ENCODE data around the gene PIK3CB. TPM values are rescaled to one million over a fixed set of nuclear protein-coding genes. Genes with fewer than 3 reads are reported as not detected.
"Not testable (repeated sequence)": the region's sequence is repeated elsewhere in the genome, so short reads cannot be mapped to it uniquely, and the experiment has no call there.

Gene PIK3CB
- total RNA-seq, 1 experiment from 2014 or later = 29.7 TPM

GRCh38 chr3:138845771-138846173 lies 11.0 kb upstream of the PIK3CB start:
- Histone ChIP-seq H3K36me3 (ENCODE audit: control insufficient read depth, insufficient read depth, low read length) (no peaks in the 10 kb centered on the region), H3K4me3 (ENCODE audit: low read depth, low read length) (no peak overlapping the region), H3K9me3 (no peaks in the 10 kb centered on the region; the same call in 1 of the 2 replicates), H3K27me3 (replicated peaks; ENCODE audit: control insufficient read depth, insufficient read depth, low read length) (no peaks in the 10 kb centered on the region), H3K4me1 (peaks cover 20% of the 10 kb centered on the region)
- BruUV-seq (replicated peaks) = no TSS peak
- Mint-ChIP-seq H3K36me3 (ENCODE audit: insufficient read depth, unreplicated experiment) (no peaks in the 10 kb centered on the region), H3K27ac (ENCODE audit: unreplicated experiment) (no peak overlapping the region), H3K4me1 (ENCODE audit: low read depth, unreplicated experiment) (peaks cover 7% of the 10 kb centered on the region), H3K9me3 (ENCODE audit: unreplicated experiment) (no peaks in the 10 kb centered on the region), H3K4me3 (ENCODE audit: unreplicated experiment) (no peak overlapping the region), H3K27me3 (ENCODE audit: insufficient read depth, unreplicated experiment) (no peaks in the 10 kb centered on the region)
- peak in 1 of 2 experiments; percentile 12 for DNase-seq
- intact Hi-C loops (cut with micrococcal nuclease; ENCODE audit: unreplicated experiment) = no loop called here
- CTCF ChIA-PET = interaction anchor here (1.0 kb wide), 1 partner anchor 70 kb away, joined by 3 read pairs; no protein-coding TSS in a partner anchor
- POLR2A ChIA-PET = interaction anchor here (0.9 kb wide), 1 partner anchor 18 kb away, joined by 3 read pairs; no protein-coding TSS in a partner anchor
- TF ChIP-seq, protein P1, sequence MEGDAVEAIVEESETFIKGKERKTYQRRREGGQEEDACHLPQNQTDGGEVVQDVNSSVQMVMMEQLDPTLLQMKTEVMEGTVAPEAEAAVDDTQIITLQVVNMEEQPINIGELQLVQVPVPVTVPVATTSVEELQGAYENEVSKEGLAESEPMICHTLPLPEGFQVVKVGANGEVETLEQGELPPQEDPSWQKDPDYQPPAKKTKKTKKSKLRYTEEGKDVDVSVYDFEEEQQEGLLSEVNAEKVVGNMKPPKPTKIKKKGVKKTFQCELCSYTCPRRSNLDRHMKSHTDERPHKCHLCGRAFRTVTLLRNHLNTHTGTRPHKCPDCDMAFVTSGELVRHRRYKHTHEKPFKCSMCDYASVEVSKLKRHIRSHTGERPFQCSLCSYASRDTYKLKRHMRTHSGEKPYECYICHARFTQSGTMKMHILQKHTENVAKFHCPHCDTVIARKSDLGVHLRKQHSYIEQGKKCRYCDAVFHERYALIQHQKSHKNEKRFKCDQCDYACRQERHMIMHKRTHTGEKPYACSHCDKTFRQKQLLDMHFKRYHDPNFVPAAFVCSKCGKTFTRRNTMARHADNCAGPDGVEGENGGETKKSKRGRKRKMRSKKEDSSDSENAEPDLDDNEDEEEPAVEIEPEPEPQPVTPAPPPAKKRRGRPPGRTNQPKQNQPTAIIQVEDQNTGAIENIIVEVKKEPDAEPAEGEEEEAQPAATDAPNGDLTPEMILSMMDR (IDR thresholded peaks at IDR 0.05; ENCODE audit: insufficient read depth in 1 of 2, low read depth in 1 of 2, low read length in 1 of 2, severe bottlenecking in 1 of 2, unreplicated experiment in 1 of 2) = no peak

DNA sequence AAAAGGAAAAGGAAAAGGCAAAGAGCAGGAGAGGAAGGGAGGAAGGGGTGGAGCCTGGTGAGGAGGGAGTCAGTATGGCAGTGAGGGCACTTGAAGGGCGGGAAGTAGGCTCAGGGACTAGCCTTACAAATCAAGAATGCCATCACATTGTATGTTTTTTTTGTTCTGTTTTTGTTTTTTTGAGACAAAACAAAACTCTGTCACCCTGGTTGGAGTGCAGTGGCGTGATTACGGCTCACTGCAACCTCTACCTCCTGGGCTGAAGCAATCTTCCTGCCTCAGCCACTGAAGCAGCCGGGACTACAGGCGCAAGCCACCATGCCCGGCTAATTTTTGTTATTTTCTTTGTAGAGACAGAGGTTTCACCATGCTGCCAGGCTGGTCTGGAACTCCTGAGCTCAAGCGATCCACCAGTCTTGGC lies 10.5 kb upstream of the PIK3CB start:
- POLR2A ChIA-PET = no interaction called here
- Histone ChIP-seq H3K36me3 (ENCODE audit: control insufficient read depth, insufficient read depth, low read length) (no peaks in the 10 kb centered on the region), H3K4me1 (peaks cover 20% of the 10 kb centered on the region), H3K27me3 (replicated peaks; ENCODE audit: control insufficient read depth, insufficient read depth, low read length) (no peaks in the 10 kb centered on the region), H3K9me3 (no peaks in the 10 kb centered on the region; the same call in 1 of the 2 replicates), H3K4me3 (ENCODE audit: low read depth, low read length) (no peak overlapping the region)
- intact Hi-C loops (cut with micrococcal nuclease; ENCODE audit: unreplicated experiment) = no loop called here
- peaks cover 7% of the 10 kb centered on the region for H3K4me1 Mint-ChIP-seq (ENCODE audit: low read depth, unreplicated experiment)
- H3K36me3 Mint-ChIP-seq (ENCODE audit: insufficient read depth, unreplicated experiment) = no peaks in the 10 kb centered on the region
- no peaks in the 10 kb centered on the region for H3K27me3 Mint-ChIP-seq (ENCODE audit: insufficient read depth, unreplicated experiment)
- TF ChIP-seq, protein P1 (IDR thresholded peaks at IDR 0.05; ENCODE audit: insufficient read depth in 1 of 2, low read depth in 1 of 2, low read length in 1 of 2, severe bottlenecking in 1 of 2, unreplicated experiment in 1 of 2) = no peak
- no TSS peak for BruUV-seq (replicated peaks)
- no peaks in the 10 kb centered on the region for H3K9me3 Mint-ChIP-seq (ENCODE audit: unreplicated experiment)
- H3K4me3 Mint-ChIP-seq (ENCODE audit: unreplicated experiment) = no peak overlapping the region
- H3K27ac Mint-ChIP-seq (ENCODE audit: unreplicated experiment) = no peak overlapping the region
- CTCF ChIA-PET = interaction anchor here (1.0 kb wide), 1 partner anchor 70 kb away, joined by 3 read pairs; no protein-coding TSS in a partner anchor
- no peak for DNase-seq

DNA sequence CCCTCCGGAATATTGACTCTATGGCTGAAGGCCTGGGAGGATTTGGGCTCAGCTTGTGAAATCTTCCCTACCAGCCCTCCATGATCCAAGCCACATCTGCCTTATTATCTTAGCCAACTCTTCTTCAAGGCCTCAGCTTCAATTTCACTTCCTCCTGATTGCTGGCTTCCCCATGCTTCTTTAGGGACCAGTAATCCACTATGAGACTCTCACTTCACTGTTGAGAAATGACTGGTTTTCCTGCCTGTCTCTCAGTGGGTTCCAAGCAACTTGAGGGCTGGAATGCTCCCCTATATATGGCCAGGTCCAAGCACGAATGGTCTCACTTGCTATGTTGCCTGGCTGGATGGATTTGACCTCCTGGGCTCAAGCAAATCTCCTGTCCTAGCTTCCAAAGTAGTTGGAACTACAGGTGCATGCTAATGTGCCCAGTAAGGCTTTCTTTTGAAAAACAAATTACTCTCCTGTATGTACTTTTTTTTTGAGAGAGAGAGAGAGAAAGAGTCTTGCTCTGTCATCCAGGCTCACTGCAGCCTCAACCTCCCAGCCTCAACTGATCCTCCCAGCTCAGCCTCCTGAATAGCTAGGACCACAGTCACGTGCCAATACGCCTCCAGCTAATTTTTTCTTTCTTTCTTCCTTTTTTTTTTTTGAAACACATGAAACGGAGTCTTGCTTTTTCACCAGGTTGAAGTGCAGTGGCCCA lies 7.9 kb upstream of the PIK3CB start:
- no peaks in the 10 kb centered on the region for H3K36me3 ChIP-seq (ENCODE audit: control insufficient read depth, insufficient read depth, low read length)
- no peak for DNase-seq
- ChIA-PET POLR2A (interaction anchor here (0.6 to 1.2 kb wide), 2 partner anchors 12 to 73 kb away, joined by 3 to 10 read pairs; no protein-coding TSS in a partner anchor), CTCF (interaction anchor here (0.5 to 1.3 kb wide), 3 partner anchors 9 to 73 kb away, joined by 4 read pairs; no protein-coding TSS in a partner anchor)
- intact Hi-C loops (cut with micrococcal nuclease; ENCODE audit: unreplicated experiment) = no loop called here
- no peaks in the 10 kb centered on the region; the same call in 1 of the 2 replicates for H3K9me3 ChIP-seq
- H3K27me3 ChIP-seq (replicated peaks; ENCODE audit: control insufficient read depth, insufficient read depth, low read length) = no peaks in the 10 kb centered on the region
- TF ChIP-seq, protein P1 (IDR thresholded peaks at IDR 0.05; ENCODE audit: insufficient read depth in 1 of 2, low read depth in 1 of 2, low read length in 1 of 2, severe bottlenecking in 1 of 2, unreplicated experiment in 1 of 2) = no peak
- no peaks in the 10 kb centered on the region for H3K9me3 Mint-ChIP-seq (ENCODE audit: unreplicated experiment)
- H3K4me1 Mint-ChIP-seq (ENCODE audit: low read depth, unreplicated experiment) = no peaks in the 10 kb centered on the region
- H3K4me3 Mint-ChIP-seq (ENCODE audit: unreplicated experiment) = no peak overlapping the region
- no peaks in the 10 kb centered on the region for H3K27me3 Mint-ChIP-seq (ENCODE audit: insufficient read depth, unreplicated experiment)
- H3K27ac Mint-ChIP-seq (ENCODE audit: unreplicated experiment) = no peak overlapping the region
- H3K4me3 ChIP-seq (ENCODE audit: low read depth, low read length) = no peak overlapping the region
- H3K4me1 ChIP-seq = peaks cover 20% of the 10 kb centered on the region
- no TSS peak for BruUV-seq (replicated peaks)
- no peaks in the 10 kb centered on the region for H3K36me3 Mint-ChIP-seq (ENCODE audit: insufficient read depth, unreplicated experiment)

DNA sequence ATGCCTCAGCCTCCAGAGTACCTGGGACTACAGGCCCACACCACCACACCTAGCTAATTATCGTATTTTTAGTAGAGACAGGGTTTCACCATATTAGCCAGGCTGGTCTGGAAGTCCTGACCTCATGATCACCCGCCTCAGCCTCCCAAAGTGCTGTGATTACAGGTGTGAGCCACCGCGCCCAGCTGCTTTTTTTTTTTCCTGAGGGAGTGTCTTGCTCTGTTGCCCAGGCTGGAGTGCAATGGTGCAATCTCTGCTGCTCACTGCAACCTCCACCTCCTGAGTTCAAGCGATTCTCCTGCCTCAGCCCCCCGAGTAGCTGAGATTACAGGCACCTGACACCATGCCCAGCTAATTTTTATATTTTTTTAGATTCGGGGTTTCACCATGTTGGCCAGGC lies 3.7 kb upstream of the PIK3CB start:
- POLR2A ChIA-PET; H3K4me1 Mint-ChIP-seq (ENCODE audit: low read depth, unreplicated experiment); H3K36me3 ChIP-seq (ENCODE audit: control insufficient read depth, insufficient read depth, low read length); intact Hi-C loops (cut with micrococcal nuclease; ENCODE audit: unreplicated experiment); DNase-seq; H3K4me3 Mint-ChIP-seq (ENCODE audit: unreplicated experiment); H3K4me3 ChIP-seq (ENCODE audit: low read depth, low read length); H3K27me3 Mint-ChIP-seq (ENCODE audit: insufficient read depth, unreplicated experiment); H3K4me1 ChIP-seq; CTCF ChIA-PET; H3K27me3 ChIP-seq (replicated peaks; ENCODE audit: control insufficient read depth, insufficient read depth, low read length); H3K9me3 ChIP-seq; H3K9me3 Mint-ChIP-seq (ENCODE audit: unreplicated experiment); BruUV-seq (replicated peaks); H3K27ac Mint-ChIP-seq (ENCODE audit: unreplicated experiment): not testable (repeated sequence)
- peaks cover 12% of the 10 kb centered on the region for H3K36me3 Mint-ChIP-seq (ENCODE audit: insufficient read depth, unreplicated experiment)

- H3K4me1 Mint-ChIP-seq (ENCODE audit: low read depth, unreplicated experiment); H3K36me3 ChIP-seq (ENCODE audit: control insufficient read depth, insufficient read depth, low read length); BruUV-seq (replicated peaks); H3K4me1 ChIP-seq; H3K9me3 Mint-ChIP-seq (ENCODE audit: unreplicated experiment); H3K4me3 ChIP-seq (ENCODE audit: low read depth, low read length); H3K27me3 Mint-ChIP-seq (ENCODE audit: insufficient read depth, unreplicated experiment); H3K9me3 ChIP-seq; H3K27me3 ChIP-seq (replicated peaks; ENCODE audit: control insufficient read depth, insufficient read depth, low read length); DNase-seq; intact Hi-C loops (cut with micrococcal nuclease; ENCODE audit: unreplicated experiment): not testable (repeated sequence)
- ChIA-PET CTCF (interaction anchor here (0.5 to 2.4 kb wide), 2 partner anchors 79 to 152 kb away, joined by 4 to 18 read pairs; no protein-coding TSS in a partner anchor), POLR2A (interaction anchor here (0.8 kb wide), 1 partner anchor 27 kb away, joined by 4 read pairs; no protein-coding TSS in a partner anchor)
- Mint-ChIP-seq H3K4me3 (ENCODE audit: unreplicated experiment) (peak overlapping the region; percentile 86), H3K27ac (ENCODE audit: unreplicated experiment) (peak overlapping the region; percentile 92), H3K36me3 (ENCODE audit: insufficient read depth, unreplicated experiment) (peaks cover 19% of the 10 kb centered on the region)
Observed at GRCh38 chr3:138835846-138836245, 1.1 kb upstream of the PIK3CB start.
